Nephron progenitor cell (in vitro differentiated cells): Measurements from ENCODE around the gene UBAC2.
A peak's percentile ranks its signal among the peaks of the same experiment; 100 is the strongest.

ENCODE experiments used
- DNase-seq: peaks from one replicate; pipeline ENCODE4 v3.0.0; 2021
- H3K27ac Mint-ChIP-seq: 2 replicates; pipeline ENCODE4 v1.8.0; 2021; ENCODE audit warnings: mild to moderate bottlenecking, moderate library complexity, mixed read lengths
- H3K27me3 Mint-ChIP-seq: 2 replicates; pipeline ENCODE4 v1.8.0; 2021; ENCODE audit warnings: mild to moderate bottlenecking, low read depth, mixed read lengths; ENCODE audit not compliant: poor library complexity
- H3K36me3 Mint-ChIP-seq: 2 replicates; pipeline ENCODE4 v1.8.0; 2021; ENCODE audit warnings: low read depth, mixed read lengths
- H3K4me1 Mint-ChIP-seq: 2 replicates; pipeline ENCODE4 v1.8.0; 2021; ENCODE audit warnings: mixed read lengths
- H3K4me3 Mint-ChIP-seq: 2 replicates; pipeline ENCODE4 v1.8.0; 2021; ENCODE audit warnings: mild to moderate bottlenecking, moderate library complexity, mixed read lengths
- H3K9me3 Mint-ChIP-seq: 2 replicates; pipeline ENCODE4 v1.8.0; 2021; ENCODE audit warnings: mild to moderate bottlenecking, moderate library complexity, mixed read lengths
- TF ChIP-seq, protein P1 (sequence below): fragments of 200-600 bp; sonication (generic); IDR thresholded peaks from 2 replicates; pipeline ENCODE4 v1.5.0; 2021; ENCODE audit warnings: antibody characterized with exemption

Gene UBAC2

GRCh38 chr13:99223587-99223986 is 22.9 kb downstream of the UBAC2 start:
- no peak overlapping the region for H3K4me3 Mint-ChIP-seq
- TF ChIP-seq, protein P1, sequence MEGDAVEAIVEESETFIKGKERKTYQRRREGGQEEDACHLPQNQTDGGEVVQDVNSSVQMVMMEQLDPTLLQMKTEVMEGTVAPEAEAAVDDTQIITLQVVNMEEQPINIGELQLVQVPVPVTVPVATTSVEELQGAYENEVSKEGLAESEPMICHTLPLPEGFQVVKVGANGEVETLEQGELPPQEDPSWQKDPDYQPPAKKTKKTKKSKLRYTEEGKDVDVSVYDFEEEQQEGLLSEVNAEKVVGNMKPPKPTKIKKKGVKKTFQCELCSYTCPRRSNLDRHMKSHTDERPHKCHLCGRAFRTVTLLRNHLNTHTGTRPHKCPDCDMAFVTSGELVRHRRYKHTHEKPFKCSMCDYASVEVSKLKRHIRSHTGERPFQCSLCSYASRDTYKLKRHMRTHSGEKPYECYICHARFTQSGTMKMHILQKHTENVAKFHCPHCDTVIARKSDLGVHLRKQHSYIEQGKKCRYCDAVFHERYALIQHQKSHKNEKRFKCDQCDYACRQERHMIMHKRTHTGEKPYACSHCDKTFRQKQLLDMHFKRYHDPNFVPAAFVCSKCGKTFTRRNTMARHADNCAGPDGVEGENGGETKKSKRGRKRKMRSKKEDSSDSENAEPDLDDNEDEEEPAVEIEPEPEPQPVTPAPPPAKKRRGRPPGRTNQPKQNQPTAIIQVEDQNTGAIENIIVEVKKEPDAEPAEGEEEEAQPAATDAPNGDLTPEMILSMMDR: no peak
- H3K4me1 Mint-ChIP-seq: peaks cover 44% of the 10 kb centered on the region
- H3K9me3 Mint-ChIP-seq: peaks cover 29% of the 10 kb centered on the region
- H3K27ac Mint-ChIP-seq: no peak overlapping the region
- H3K27me3 Mint-ChIP-seq: no peaks in the 10 kb centered on the region
- peaks cover 64% of the 10 kb centered on the region for H3K36me3 Mint-ChIP-seq
- no peak for DNase-seq

GRCh38 chr13:99224021-99224420 is 23.4 kb downstream of the UBAC2 start:
- no peak for DNase-seq
- H3K36me3 Mint-ChIP-seq: peaks cover 66% of the 10 kb centered on the region
- no peaks in the 10 kb centered on the region for H3K27me3 Mint-ChIP-seq
- TF ChIP-seq, protein P1: no peak
- H3K27ac Mint-ChIP-seq: peak overlapping the region; percentile 50
- H3K4me1 Mint-ChIP-seq: peaks cover 44% of the 10 kb centered on the region
- no peak overlapping the region for H3K4me3 Mint-ChIP-seq
- H3K9me3 Mint-ChIP-seq: peaks cover 29% of the 10 kb centered on the region

DNA sequence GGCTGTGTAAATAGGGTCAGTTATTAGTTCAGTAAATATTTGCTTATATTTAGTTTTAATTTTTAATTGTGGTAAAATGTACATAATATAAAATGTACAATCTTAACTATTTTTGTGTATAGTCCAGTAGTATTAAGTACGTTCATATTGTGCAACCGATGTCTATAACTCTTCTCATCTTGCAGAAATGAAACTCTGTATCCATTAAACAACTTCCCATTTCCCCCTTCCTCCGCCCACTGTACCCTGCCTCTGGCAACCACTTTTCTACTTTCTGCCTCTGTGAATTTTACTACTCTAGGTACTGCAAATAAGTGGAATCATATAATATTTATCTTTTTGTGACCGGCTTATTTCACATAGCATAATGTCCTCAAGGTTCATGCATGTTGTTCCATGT is 24.4 kb downstream of the UBAC2 start:
- no peak for DNase-seq
- Mint-ChIP-seq H3K36me3 (peaks cover 63% of the 10 kb centered on the region), H3K27ac (no peak overlapping the region), H3K27me3 (no peaks in the 10 kb centered on the region), H3K9me3 (peaks cover 29% of the 10 kb centered on the region), H3K4me3 (no peak overlapping the region), H3K4me1 (peaks cover 42% of the 10 kb centered on the region)
- TF ChIP-seq, protein P1: no peak

DNA sequence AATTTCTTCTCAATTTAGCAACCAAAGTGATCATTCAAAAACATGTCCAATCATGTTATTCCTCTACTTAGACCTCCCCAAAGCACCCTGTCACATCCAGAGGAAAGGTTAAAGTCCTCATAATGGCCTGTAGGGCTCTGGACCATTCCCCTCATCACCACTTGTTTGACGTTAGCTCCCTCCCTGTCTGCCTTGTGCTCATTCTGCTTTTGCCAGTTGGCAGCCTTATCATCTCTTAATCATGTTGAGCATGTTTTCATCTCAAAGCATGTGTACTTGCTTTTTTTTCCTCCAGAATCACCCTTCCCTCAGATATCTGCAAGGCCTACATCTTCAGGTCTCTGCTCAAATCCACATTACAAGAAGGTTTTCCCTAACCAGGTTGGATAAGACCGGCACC is 25.9 kb downstream of the UBAC2 start:
- H3K27ac Mint-ChIP-seq: peak overlapping the region; percentile 33
- TF ChIP-seq, protein P1: no peak
- H3K9me3 Mint-ChIP-seq: peaks cover 29% of the 10 kb centered on the region
- H3K4me1 Mint-ChIP-seq: peaks cover 38% of the 10 kb centered on the region
- H3K4me3 Mint-ChIP-seq: no peak overlapping the region
- peaks cover 59% of the 10 kb centered on the region for H3K36me3 Mint-ChIP-seq
- H3K27me3 Mint-ChIP-seq: no peaks in the 10 kb centered on the region
- DNase-seq: no peak

GRCh38 chr13:99227331-99227900 is 26.8 kb downstream of the UBAC2 start:
- TF ChIP-seq, protein P1: no peak
- Mint-ChIP-seq H3K4me3 (no peak overlapping the region), H3K36me3 (peaks cover 56% of the 10 kb centered on the region), H3K4me1 (peaks cover 38% of the 10 kb centered on the region), H3K27ac (no peak overlapping the region), H3K9me3 (peaks cover 21% of the 10 kb centered on the region), H3K27me3 (no peaks in the 10 kb centered on the region)
- DNase-seq: no peak

- Mint-ChIP-seq H3K36me3 (peaks cover 49% of the 10 kb centered on the region), H3K4me3 (no peak overlapping the region), H3K27ac (no peak overlapping the region), H3K4me1 (peaks cover 38% of the 10 kb centered on the region), H3K9me3 (peaks cover 14% of the 10 kb centered on the region), H3K27me3 (no peaks in the 10 kb centered on the region)
- TF ChIP-seq, protein P1: no peak
- DNase-seq: no peak
These were observed 27.4 kb downstream of the UBAC2 start for GRCh38 chr13:99227909-99228688.
